Effector memory CD4-positive, alpha-beta T cell (primary cell): Measurements from ENCODE around the gene HGD.

Experiments used
- DNase-seq, 3 donors: peaks; one replicate each; pipeline ENCODE4 v3.0.0-alpha.2; 2020
- H3K27ac ChIP-seq: 2 replicates; pipeline ENCODE4 v1.7.0; 2013; ENCODE audit warnings: mild to moderate bottlenecking, low read length, moderate library complexity; ENCODE audit not compliant: insufficient read depth, poor library complexity, severe bottlenecking
- H3K27me3 ChIP-seq: replicated peaks from 2 replicates; pipeline ENCODE4 v1.7.0; 2013; ENCODE audit warnings: mild to moderate bottlenecking, low read length; ENCODE audit not compliant: insufficient read depth, control insufficient read depth, poor library complexity, severe bottlenecking
- H3K36me3 ChIP-seq: 2 replicates; pipeline ENCODE4 v1.7.0; 2013; ENCODE audit warnings: mild to moderate bottlenecking, low read length, moderate library complexity; ENCODE audit not compliant: control insufficient read depth, insufficient read depth
- H3K4me1 ChIP-seq: 2 replicates; pipeline ENCODE4 v1.7.0; 2013; ENCODE audit warnings: low read length, mild to moderate bottlenecking; ENCODE audit not compliant: control insufficient read depth, insufficient read depth, poor library complexity, severe bottlenecking
- H3K4me3 ChIP-seq: 2 replicates; pipeline ENCODE4 v1.7.0; 2013; ENCODE audit warnings: low read length, low read depth, mild to moderate bottlenecking; ENCODE audit not compliant: insufficient read depth, poor library complexity, severe bottlenecking
- H3K9me3 ChIP-seq: 2 replicates; pipeline ENCODE4 v1.7.0; 2013; ENCODE audit warnings: mild to moderate bottlenecking, low read length, moderate library complexity; ENCODE audit not compliant: control insufficient read depth

The HGD gene

DNA sequence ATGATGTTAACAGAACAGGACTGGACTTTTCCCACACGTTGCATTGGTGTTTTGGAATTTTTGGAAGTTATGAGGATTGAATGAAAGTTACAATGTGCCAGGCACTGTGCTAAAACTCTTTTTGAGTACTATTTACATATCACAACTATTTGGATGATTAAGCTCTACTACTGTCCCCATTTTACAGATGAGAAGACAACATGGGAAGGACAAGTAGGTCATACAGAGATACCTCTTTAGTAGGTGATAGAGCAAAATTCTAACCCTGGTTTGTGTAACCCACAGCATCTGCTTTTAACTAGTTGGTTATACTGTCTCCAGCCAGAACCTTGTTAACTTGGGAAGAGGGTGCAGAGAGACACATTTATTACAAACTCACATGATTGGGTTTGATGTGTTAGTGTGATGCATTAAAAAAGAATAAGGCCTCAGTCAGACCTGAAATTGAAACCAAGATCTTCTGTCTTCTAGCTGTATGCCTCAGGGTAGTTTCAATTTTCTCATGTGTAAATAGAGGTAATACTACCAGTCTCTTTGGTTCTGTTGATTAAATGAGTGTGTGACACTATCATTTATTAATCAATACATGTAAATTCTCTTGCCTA lies 84.5 kb downstream of the HGD start:
- Histone ChIP-seq H3K4me3 (no peak overlapping the region), H3K9me3 (no peaks in the 10 kb centered on the region), H3K4me1 (no peaks in the 10 kb centered on the region), H3K27me3 (no peaks in the 10 kb centered on the region), H3K36me3 (peaks cover 27% of the 10 kb centered on the region), H3K27ac (no peak overlapping the region)
- DNase-seq, result no peak

DNA sequence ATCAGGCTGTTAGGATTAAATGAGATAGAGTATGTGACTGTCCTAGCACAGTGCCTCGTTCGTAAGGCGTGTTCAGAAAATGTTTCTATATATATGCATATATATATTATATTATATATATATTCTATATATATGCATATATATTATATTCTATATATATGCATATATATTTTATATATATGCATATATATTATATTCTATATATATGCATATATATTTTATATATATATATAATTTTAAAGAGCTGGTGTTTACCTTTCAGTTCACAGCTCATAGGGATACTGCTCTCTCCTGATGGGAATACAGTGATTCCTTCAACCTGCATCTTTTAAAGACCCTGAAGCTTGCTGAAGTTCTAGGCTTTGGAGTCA lies 85.2 kb downstream of the HGD start:
- Histone ChIP-seq H3K9me3 (no peaks in the 10 kb centered on the region), H3K4me1 (no peaks in the 10 kb centered on the region), H3K4me3 (peak overlapping the region; percentile 76), H3K27ac (peak overlapping the region; percentile 94), H3K36me3 (peaks cover 20% of the 10 kb centered on the region), H3K27me3 (no peaks in the 10 kb centered on the region)
- no peak for DNase-seq

DNA sequence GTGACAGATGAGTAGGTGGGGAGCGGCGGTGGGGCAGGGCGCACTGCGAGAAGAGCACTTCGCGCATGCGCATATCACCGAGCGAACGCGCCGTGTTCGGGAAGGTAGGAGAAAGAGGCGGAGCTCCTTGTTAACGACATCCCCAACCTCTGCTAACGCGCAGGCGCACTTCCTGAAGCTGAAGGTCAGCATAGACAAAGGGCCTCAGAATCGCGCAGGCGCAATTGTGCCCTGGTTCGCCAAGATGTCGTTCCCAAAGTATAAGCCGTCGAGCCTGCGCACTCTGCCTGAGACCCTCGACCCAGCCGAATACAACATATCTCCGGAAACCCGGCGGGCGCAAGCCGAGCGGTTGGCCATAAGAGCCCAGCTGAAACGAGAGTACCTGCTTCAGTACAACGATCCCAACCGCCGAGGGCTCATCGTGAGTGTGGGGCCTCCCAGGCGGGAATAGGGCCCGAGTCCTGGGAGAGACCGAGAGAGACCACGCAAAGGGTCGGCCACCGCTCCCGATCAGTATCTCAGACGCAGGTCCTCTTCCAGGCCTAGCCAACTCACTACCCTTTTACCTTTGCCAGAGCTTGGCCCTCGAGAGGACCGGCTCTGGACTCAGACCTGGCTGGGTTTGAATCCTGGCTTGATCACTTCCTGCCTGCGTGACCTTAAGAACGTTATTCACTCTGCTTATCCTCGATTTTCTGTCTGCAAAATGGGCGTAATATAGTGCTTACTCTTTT lies 85.8 kb downstream of the HGD start, which contains the start of gene NDUFB4:
TSS of gene NDUFB4 (plus strand) at position 221 of the 737 bp plus-strand sequence. CDS start at position 245, 24 bp downstream.
- peak; percentile 91 to 97 (median 95) for DNase-seq
- Histone ChIP-seq H3K36me3 (peaks cover 15% of the 10 kb centered on the region), H3K4me1 (no peaks in the 10 kb centered on the region), H3K9me3 (no peaks in the 10 kb centered on the region), H3K4me3 (peak within 1 kb of the TSS; percentile 76), H3K27ac (peak within 1 kb of the TSS; percentile 94), H3K27me3 (no peaks in the 10 kb centered on the region)

DNA sequence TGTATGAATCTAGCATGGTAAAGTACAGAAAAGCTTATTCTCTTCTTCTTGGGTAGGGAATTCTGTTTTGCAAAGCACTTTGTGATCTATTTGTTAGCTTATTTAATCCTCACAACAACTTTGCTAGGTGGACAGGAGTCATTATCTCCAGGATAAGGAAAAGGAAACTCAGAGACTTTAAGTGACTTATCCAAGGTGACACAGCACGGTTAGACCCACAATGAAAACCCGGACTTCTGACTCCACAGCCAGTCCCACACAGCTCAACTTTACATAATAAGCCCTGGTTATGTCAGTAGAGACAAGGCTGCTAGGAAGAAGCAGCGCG lies 86.3 kb downstream of the HGD start:
- Histone ChIP-seq H3K4me3 (peak overlapping the region; percentile 76), H3K9me3 (no peaks in the 10 kb centered on the region), H3K27me3 (no peaks in the 10 kb centered on the region), H3K36me3 (peaks cover 10% of the 10 kb centered on the region), H3K27ac (peak overlapping the region; percentile 94), H3K4me1 (no peaks in the 10 kb centered on the region)
- DNase-seq, result no peak

DNA sequence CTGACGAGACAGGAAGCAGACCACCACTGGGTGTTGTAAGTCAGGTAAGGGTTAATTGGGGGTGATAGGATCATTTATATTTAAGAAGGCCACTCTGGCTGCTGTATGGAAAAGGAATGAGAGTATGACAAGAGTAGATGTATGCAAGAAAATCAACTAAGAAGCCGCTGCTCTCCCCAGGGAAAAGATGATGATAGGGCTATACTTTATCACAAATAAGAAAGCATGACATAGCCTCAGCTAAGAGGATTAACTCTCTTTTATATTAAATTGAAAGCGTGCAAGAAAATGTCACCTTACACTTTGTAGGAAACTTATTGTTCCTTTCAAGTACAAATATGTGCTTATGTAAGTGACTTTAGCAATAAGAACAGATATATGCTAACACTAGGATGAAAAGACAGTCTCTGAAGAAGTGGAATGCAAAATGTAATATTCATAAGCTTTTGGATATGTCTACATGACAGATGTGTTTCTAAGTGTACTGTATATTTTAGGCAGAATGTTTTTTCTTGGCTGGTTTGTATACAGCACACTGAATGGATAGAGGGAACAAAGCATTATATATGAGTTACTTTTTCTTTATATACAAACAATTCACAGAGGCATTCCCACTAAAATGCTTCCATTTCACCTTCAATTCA lies 94.6 kb downstream of the HGD start:
- Histone ChIP-seq H3K27me3 (no peaks in the 10 kb centered on the region), H3K27ac (no peak overlapping the region), H3K36me3 (no peaks in the 10 kb centered on the region), H3K9me3 (no peaks in the 10 kb centered on the region), H3K4me1 (no peaks in the 10 kb centered on the region), H3K4me3 (no peak overlapping the region)
- no peak for DNase-seq
